HCT116 (cell line): ENCODE results near the gene MAPK14. TPM values are rescaled to one million over a fixed set of nuclear protein-coding genes. Genes with fewer than 3 reads are reported as not detected.

ENCODE experiments used
- ATAC-seq: fragments of 200-7000 bp; cut with Tn5 transposase; 2 replicates; pipeline ENCODE4 v1.9.1; 2020; ENCODE audit warnings: mild to moderate bottlenecking, moderate library complexity
- BruUV-seq: library from RNA; stranded (reverse); fragments of 400-500 nt; replicated peaks from 2 replicates; lab custom pipeline; 2021; lab: Mats Ljungman, UMichigan
- CTCF ChIA-PET: fragments of 300-600 bp; sonication (Branson Sonifier 250); formaldehyde crosslinking; loops from one replicate; lab custom pipeline; 2021; ENCODE audit warnings: antibody characterized with exemption; lab: Charles Lee
- POLR2A ChIA-PET: fragments of 300-600, 350-600 bp; sonication (Branson Sonifier 250); formaldehyde crosslinking; loops from one replicate; lab custom pipeline; 2021; ENCODE audit warnings: antibody characterized with exemption; lab: Charles Lee
- RAD21 ChIA-PET, 2 experiments: fragments of 300-600 bp; sonication (Branson Sonifier 250); formaldehyde crosslinking; loops; one replicate each; lab custom pipeline; 2023; ENCODE audit warnings: low total read pairs in 2 of 2; ENCODE audit not compliant: uncharacterized antibody in 2 of 2, unreplicated experiment in 2 of 2, low non-redundant PET in 1 of 2; lab: Charles Lee
- DNase-seq: peaks from one replicate; pipeline ENCODE4 v3.0.0-alpha.2; 2010; ENCODE audit warnings: low read depth, low spot score
- H2AFZ ChIP-seq: fragments of 200-600 bp; shearing (Covaris generic), sonication (generic); 2 replicates; pipeline ENCODE4 v1.6.1; 2017; ENCODE audit warnings: low read depth, mixed run types, mixed read lengths, antibody characterized with exemption, low read length; ENCODE audit not compliant: poor library complexity, severe bottlenecking
- H3K27ac ChIP-seq: 2 replicates; pipeline ENCODE4 v1.5.1; 2012; ENCODE audit warnings: low read depth, low read length
- H3K27me3 ChIP-seq: fragments of 200-600 bp; sonication (generic); 2 replicates; pipeline ENCODE4 v1.6.1; 2016; ENCODE audit warnings: mixed run types, low read length, mixed read lengths; ENCODE audit not compliant: insufficient read depth
- H3K36me3 ChIP-seq, 2 experiments: fragments of 200-500 bp in 1 of 2; fragments of 200-600 bp in 1 of 2; sonication (Bioruptor generic) in 1 of 2; sonication (generic) in 1 of 2; 2 replicates each; pipeline versions ENCODE4 v1.5.1 to v1.6.1; 2014 to 2016; ENCODE audit warnings: low read length in 2 of 2, inconsistent platforms in 1 of 2, mixed read lengths in 1 of 2, mixed run types in 1 of 2; ENCODE audit not compliant: insufficient read depth in 2 of 2, control insufficient read depth in 1 of 2
- H3K4me1 ChIP-seq, 2 experiments: fragments of 200-600 bp in 1 of 2; sonication (generic) in 1 of 2; 2 replicates each; pipeline versions ENCODE4 v1.5.1 to v1.6.1; 2012 to 2017; ENCODE audit warnings: low read length in 2 of 2, inconsistent platforms in 1 of 2, mild to moderate bottlenecking in 1 of 2, mixed read lengths in 1 of 2, mixed run types in 1 of 2, moderate library complexity in 1 of 2; ENCODE audit not compliant: insufficient read depth in 2 of 2, control insufficient read depth in 1 of 2
- H3K4me2 ChIP-seq: fragments of 200-600 bp; sonication (generic); 2 replicates; pipeline ENCODE4 v1.6.1; 2017; ENCODE audit warnings: mixed run types, low read length, mixed read lengths
- H3K4me3 ChIP-seq, 2 experiments: fragments of 200-600 bp in 1 of 2; sonication (generic) in 1 of 2; replicated peaks in 1 of 2; 2 replicates each; pipeline ENCODE4 v1.5.1; 2011 to 2016; ENCODE audit warnings: low read length in 2 of 2, control low read depth in 1 of 2, low read depth in 1 of 2, mild to moderate bottlenecking in 1 of 2, mixed read lengths in 1 of 2, mixed run types in 1 of 2
- H3K79me2 ChIP-seq: fragments of 200-600 bp; sonication (generic); 2 replicates; pipeline ENCODE4 v1.6.1; 2017; ENCODE audit warnings: mild to moderate bottlenecking, mixed run types, low read length, moderate library complexity, mixed read lengths; ENCODE audit not compliant: insufficient read depth
- H3K9ac ChIP-seq: fragments of 200-600 bp; sonication (generic); 2 replicates; pipeline ENCODE4 v1.6.1; 2016; ENCODE audit warnings: low read length, mixed read lengths
- H3K9me2 ChIP-seq: fragments of 200-600 bp; sonication (generic), shearing (Covaris generic); 2 replicates; pipeline ENCODE4 v1.6.1; 2017; ENCODE audit warnings: mixed run types, mild to moderate bottlenecking, moderate library complexity; ENCODE audit not compliant: insufficient read depth
- H3K9me3 ChIP-seq, 2 experiments: fragments of 200-500 bp in 1 of 2; fragments of 200-600 bp in 1 of 2; sonication (Bioruptor generic) in 1 of 2; sonication (generic) in 1 of 2; 2 replicates each; pipeline ENCODE4 v1.6.1; 2014 to 2017; ENCODE audit warnings: low read length in 2 of 2, mixed read lengths in 2 of 2, inconsistent platforms in 1 of 2, low read depth in 1 of 2, mild to moderate bottlenecking in 1 of 2, mixed run types in 1 of 2, moderate library complexity in 1 of 2; ENCODE audit not compliant: control insufficient read depth in 1 of 2, insufficient read depth in 1 of 2
- H4K20me1 ChIP-seq: fragments of 200-600 bp; sonication (generic), shearing (Covaris generic); 2 replicates; pipeline ENCODE4 v1.6.1; 2017; ENCODE audit warnings: mixed run types, mild to moderate bottlenecking, moderate library complexity; ENCODE audit not compliant: insufficient read depth
- CBX3 ChIP-seq: IDR thresholded peaks from 2 replicates; pipeline ENCODE4 v1.6.1; 2012; ENCODE audit warnings: low read depth
- EGR1 ChIP-seq: IDR thresholded peaks from 2 replicates; pipeline ENCODE4 v1.6.1; 2012; ENCODE audit warnings: low read depth
- ELF1 ChIP-seq: IDR thresholded peaks from 2 replicates; pipeline ENCODE4 v1.6.1; 2012; ENCODE audit warnings: low read depth, borderline replicate concordance
- EZH2phosphoT487 ChIP-seq: fragments of 200-600 bp; IDR thresholded peaks from 2 replicates; pipeline ENCODE4 v1.6.1; 2018; ENCODE audit warnings: antibody characterized with exemption, borderline replicate concordance
- FOSL1 ChIP-seq: IDR thresholded peaks from 2 replicates; pipeline ENCODE4 v1.6.1; 2012; ENCODE audit warnings: low read depth
- POLR2A ChIP-seq: IDR thresholded peaks from 2 replicates; pipeline ENCODE4 v1.7.0; 2011; ENCODE audit warnings: borderline replicate concordance; ENCODE audit not compliant: insufficient read depth, insufficient read length; ENCODE audit errors: extremely low read depth
- POLR2AphosphoS5 ChIP-seq: IDR thresholded peaks from 2 replicates; pipeline ENCODE4 v1.6.1; 2011; ENCODE audit warnings: mild to moderate bottlenecking, low read depth, low read length, moderate library complexity
- RAD21 ChIP-seq: IDR thresholded peaks from 2 replicates; pipeline ENCODE4 v1.6.1; 2012; ENCODE audit warnings: low read depth, mild to moderate bottlenecking
- SP1 ChIP-seq: IDR thresholded peaks from 2 replicates; pipeline ENCODE4 v1.6.1; 2012; ENCODE audit warnings: low read depth
- SRF ChIP-seq: IDR thresholded peaks from 2 replicates; pipeline ENCODE4 v1.6.1; 2012; ENCODE audit warnings: low read depth
- YY1 ChIP-seq: IDR thresholded peaks from 2 replicates; pipeline ENCODE4 v1.6.1; 2011; ENCODE audit warnings: low read length, low read depth, moderate library complexity, mild to moderate bottlenecking; ENCODE audit not compliant: insufficient replicate concordance; ENCODE audit errors: extremely low read depth
- intact Hi-C: fragments of 100-400 bp; cut with micrococcal nuclease; formaldehyde crosslinking; loops from 2 replicates; pipeline ENCODE4 v1.10.0; 2022
- total RNA-seq: library from RNA; stranded (reverse); gene quantifications from one replicate; pipeline ENCODE4 v1.2.1, GENCODE V29; 2021; ENCODE audit not compliant: unreplicated experiment
- TF ChIP-seq, protein P1 (sequence below): IDR thresholded peaks from 2 replicates; pipeline ENCODE4 v1.6.1; 2012
- TF ChIP-seq, protein P2 (sequence below): IDR thresholded peaks from 2 replicates; pipeline ENCODE4 v1.6.1; 2012; ENCODE audit warnings: low read depth
- TF ChIP-seq, protein P3 (sequence below), 3 experiments: fragments of 200-600 bp in 1 of 3; sonication (generic) in 1 of 3; IDR thresholded peaks in 2 of 3; conservative IDR thresholded peaks in 1 of 3; 2 replicates each; pipeline ENCODE4 v1.5.1; 2012 to 2017; ENCODE audit warnings: low read depth in 2 of 3, low read length in 2 of 3, antibody characterized with exemption in 1 of 3, borderline replicate concordance in 1 of 3, control low read depth in 1 of 3, mild to moderate bottlenecking in 1 of 3, mixed read lengths in 1 of 3, mixed run types in 1 of 3, moderate library complexity in 1 of 3; ENCODE audit not compliant: insufficient read depth in 1 of 3

The MAPK14 gene
- total RNA-seq, 1 experiment from 2014 or later = 34.2 TPM

DNA sequence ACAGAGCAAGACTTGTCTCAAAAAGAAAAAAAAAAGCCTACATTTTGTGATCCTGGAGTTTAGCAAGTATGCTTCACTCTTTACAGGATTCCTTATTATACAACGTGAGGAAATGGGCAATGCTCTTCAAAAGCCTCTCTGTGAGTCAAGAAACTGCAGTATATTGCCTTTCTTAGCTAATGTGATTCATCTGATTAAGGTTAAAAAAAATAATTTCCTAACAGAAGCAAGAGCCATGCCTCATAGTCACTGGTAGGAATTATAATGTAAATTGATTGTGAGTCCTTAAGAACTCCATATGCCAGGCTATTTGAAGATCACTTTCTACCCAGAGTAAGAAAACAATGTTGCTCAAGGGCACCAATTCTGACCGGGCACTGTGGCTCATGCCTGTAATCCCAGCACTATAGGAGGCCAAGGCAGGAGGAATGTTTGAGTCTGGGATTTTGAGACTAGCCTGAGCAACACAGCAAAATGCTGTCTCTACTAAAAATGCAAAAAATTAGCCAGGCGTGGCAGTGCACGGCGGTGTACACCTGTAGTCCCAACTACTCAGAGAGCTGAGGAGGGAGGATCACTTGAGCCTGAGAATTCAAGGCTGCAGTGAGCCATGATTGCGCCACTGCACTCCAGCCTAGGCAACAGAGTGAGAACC, 46.5 kb upstream of the MAPK14 start:
- POLR2A ChIA-PET = no interaction called here
- H3K79me2 ChIP-seq = no peaks in the 10 kb centered on the region
- no peak for ATAC-seq

DNA sequence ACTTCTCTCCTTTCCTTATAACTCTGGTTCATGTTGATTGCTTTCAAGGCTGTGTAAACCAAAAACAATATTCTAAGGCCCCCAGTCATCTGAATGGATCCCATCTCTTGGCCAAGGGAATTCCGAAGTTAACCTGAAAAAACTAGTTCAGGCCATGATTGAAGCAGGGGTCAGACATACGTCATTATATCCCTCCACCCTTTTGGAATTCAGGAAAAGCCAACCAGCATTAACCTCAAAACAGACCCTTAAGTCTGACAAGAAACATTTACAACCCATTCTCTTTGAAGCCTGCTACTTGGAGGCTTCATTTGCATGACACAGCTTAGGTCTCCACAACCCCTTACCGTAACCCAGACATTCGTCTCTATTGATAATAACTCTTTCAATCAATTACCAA, 42.9 kb upstream of the MAPK14 start:
- Histone ChIP-seq H3K9ac (no peak overlapping the region), H4K20me1 (no peaks in the 10 kb centered on the region), H3K79me2 (no peaks in the 10 kb centered on the region), H3K9me3 (no peaks in the 10 kb centered on the region), H3K27me3 (peaks cover 6% of the 10 kb centered on the region; the same call in 1 of the 2 replicates), H3K36me3 (no peaks in the 10 kb centered on the region), H3K4me1 (no peaks in the 10 kb centered on the region), H3K27ac (no peak overlapping the region), H3K4me2 (no peak overlapping the region), H3K9me2 (no peaks in the 10 kb centered on the region), H3K4me3 (no peak overlapping the region), H2AFZ (no peak overlapping the region)
- ATAC-seq (no peak), DNase-seq (no peak)
- no TSS peak for BruUV-seq
- ChIA-PET CTCF (no interaction called here), RAD21 (no interaction called here), POLR2A (interaction anchor here (0.7 kb wide), 1 partner anchor 137 kb away, joined by 3 read pairs; no protein-coding TSS in a partner anchor)
- intact Hi-C loops = no loop called here
- TF ChIP-seq EZH2phosphoT487 (no peak), CBX3 (no peak), FOSL1 (no peak), RAD21 (no peak), SP1 (no peak), SRF (no peak)
- TF ChIP-seq, protein P1, sequence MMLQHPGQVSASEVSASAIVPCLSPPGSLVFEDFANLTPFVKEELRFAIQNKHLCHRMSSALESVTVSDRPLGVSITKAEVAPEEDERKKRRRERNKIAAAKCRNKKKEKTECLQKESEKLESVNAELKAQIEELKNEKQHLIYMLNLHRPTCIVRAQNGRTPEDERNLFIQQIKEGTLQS = no peak
- TF ChIP-seq, protein P2, sequence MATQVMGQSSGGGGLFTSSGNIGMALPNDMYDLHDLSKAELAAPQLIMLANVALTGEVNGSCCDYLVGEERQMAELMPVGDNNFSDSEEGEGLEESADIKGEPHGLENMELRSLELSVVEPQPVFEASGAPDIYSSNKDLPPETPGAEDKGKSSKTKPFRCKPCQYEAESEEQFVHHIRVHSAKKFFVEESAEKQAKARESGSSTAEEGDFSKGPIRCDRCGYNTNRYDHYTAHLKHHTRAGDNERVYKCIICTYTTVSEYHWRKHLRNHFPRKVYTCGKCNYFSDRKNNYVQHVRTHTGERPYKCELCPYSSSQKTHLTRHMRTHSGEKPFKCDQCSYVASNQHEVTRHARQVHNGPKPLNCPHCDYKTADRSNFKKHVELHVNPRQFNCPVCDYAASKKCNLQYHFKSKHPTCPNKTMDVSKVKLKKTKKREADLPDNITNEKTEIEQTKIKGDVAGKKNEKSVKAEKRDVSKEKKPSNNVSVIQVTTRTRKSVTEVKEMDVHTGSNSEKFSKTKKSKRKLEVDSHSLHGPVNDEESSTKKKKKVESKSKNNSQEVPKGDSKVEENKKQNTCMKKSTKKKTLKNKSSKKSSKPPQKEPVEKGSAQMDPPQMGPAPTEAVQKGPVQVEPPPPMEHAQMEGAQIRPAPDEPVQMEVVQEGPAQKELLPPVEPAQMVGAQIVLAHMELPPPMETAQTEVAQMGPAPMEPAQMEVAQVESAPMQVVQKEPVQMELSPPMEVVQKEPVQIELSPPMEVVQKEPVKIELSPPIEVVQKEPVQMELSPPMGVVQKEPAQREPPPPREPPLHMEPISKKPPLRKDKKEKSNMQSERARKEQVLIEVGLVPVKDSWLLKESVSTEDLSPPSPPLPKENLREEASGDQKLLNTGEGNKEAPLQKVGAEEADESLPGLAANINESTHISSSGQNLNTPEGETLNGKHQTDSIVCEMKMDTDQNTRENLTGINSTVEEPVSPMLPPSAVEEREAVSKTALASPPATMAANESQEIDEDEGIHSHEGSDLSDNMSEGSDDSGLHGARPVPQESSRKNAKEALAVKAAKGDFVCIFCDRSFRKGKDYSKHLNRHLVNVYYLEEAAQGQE = no peak
- TF ChIP-seq, protein P3, sequence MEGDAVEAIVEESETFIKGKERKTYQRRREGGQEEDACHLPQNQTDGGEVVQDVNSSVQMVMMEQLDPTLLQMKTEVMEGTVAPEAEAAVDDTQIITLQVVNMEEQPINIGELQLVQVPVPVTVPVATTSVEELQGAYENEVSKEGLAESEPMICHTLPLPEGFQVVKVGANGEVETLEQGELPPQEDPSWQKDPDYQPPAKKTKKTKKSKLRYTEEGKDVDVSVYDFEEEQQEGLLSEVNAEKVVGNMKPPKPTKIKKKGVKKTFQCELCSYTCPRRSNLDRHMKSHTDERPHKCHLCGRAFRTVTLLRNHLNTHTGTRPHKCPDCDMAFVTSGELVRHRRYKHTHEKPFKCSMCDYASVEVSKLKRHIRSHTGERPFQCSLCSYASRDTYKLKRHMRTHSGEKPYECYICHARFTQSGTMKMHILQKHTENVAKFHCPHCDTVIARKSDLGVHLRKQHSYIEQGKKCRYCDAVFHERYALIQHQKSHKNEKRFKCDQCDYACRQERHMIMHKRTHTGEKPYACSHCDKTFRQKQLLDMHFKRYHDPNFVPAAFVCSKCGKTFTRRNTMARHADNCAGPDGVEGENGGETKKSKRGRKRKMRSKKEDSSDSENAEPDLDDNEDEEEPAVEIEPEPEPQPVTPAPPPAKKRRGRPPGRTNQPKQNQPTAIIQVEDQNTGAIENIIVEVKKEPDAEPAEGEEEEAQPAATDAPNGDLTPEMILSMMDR (IDR thresholded peaks at IDR 0.05 in 2 of 3, conservative IDR thresholded peaks at IDR 0.05 in 1 of 3; ENCODE audit: borderline replicate concordance in 1 of 3, insufficient read depth in 1 of 3, low read depth in 2 of 3, low read length in 2 of 3) = no peak

More for the DNA sequence above, 46.5 kb upstream of the MAPK14 start:
- ChIA-PET RAD21 (no interaction called here), CTCF (no interaction called here)
- DNase-seq = no peak
- Histone ChIP-seq H2AFZ (no peak overlapping the region), H3K27me3 (peaks cover 6% of the 10 kb centered on the region; the same call in 1 of the 2 replicates), H3K9ac (no peak overlapping the region), H3K9me3 (no peaks in the 10 kb centered on the region), H3K36me3 (no peaks in the 10 kb centered on the region), H3K9me2 (no peaks in the 10 kb centered on the region), H3K4me2 (no peak overlapping the region), H4K20me1 (no peaks in the 10 kb centered on the region), H3K4me3 (no peak overlapping the region), H3K4me1 (no peaks in the 10 kb centered on the region), H3K27ac (no peak overlapping the region)
- no TSS peak for BruUV-seq
- intact Hi-C loops = no loop called here
- TF ChIP-seq ELF1 (no peak), FOSL1 (no peak), POLR2A (no peak), SRF (no peak), POLR2AphosphoS5 (no peak), CBX3 (no peak), SP1 (no peak), EGR1 (no peak), YY1 (no peak)
